GM12878 (cell line): ENCODE results near the gene MID2. TPM values are rescaled to one million over a fixed set of nuclear protein-coding genes. Genes with fewer than 3 reads are reported as not detected.
"Not testable (repeated sequence)": the region's sequence is repeated elsewhere in the genome, so short reads cannot be mapped to it uniquely, and the experiment has no call there.

Source experiments
- ATAC-seq: fragments of 200-7000 bp; cut with Tn5 transposase; 3 replicates; pipeline ENCODE4 v1.9.1; 2020; ENCODE audit warnings: mild to moderate bottlenecking, moderate library complexity
- BruUV-seq: library from RNA; stranded (reverse); fragments of 400-500 nt; replicated peaks from 2 replicates; lab custom pipeline; 2021; lab: Mats Ljungman, UMichigan
- CTCF ChIA-PET: fragments of 300-600 bp; sonication (Branson Sonifier 250); formaldehyde crosslinking; extraction: SDS; loops from one replicate; lab custom pipeline; 2021; ENCODE audit warnings: inconsistent platforms; lab: Yijun Ruan, JAX
- POLR2A ChIA-PET: fragments of 350-600 bp; formaldehyde crosslinking; extraction: SDS; loops from one replicate; lab custom pipeline; 2021; ENCODE audit warnings: inconsistent platforms; lab: Charles Lee
- RAD21 ChIA-PET: fragments of 300-600 bp; sonication (Branson Sonifier 250); formaldehyde crosslinking; loops from one replicate; lab custom pipeline; 2023; ENCODE audit warnings: antibody characterized with exemption; ENCODE audit not compliant: unreplicated experiment; lab: Charles Lee
- SMC1A ChIA-PET: fragments of 300-600 bp; sonication (Branson Sonifier 250); formaldehyde crosslinking; loops from one replicate; lab custom pipeline; 2023; ENCODE audit not compliant: unreplicated experiment, uncharacterized antibody; lab: Charles Lee
- DNase-seq: peaks from one replicate; pipeline ENCODE4 v3.0.0-alpha.2; 2011; ENCODE audit warnings: low read depth, low spot score
- FAIRE-seq: peaks from 3 replicates; lab custom pipeline; 2011; peaks lifted over from hg19 to GRCh38; lab: Jason Lieb, UNC
- H2AFZ ChIP-seq: 2 replicates; pipeline ENCODE4 v1.6.0; 2011; ENCODE audit warnings: low read depth, low read length, control low read depth; ENCODE audit not compliant: control insufficient read depth
- H3K27ac ChIP-seq: 2 replicates; pipeline ENCODE4 v1.5.1; 2011; ENCODE audit warnings: control low read depth; ENCODE audit not compliant: control insufficient read depth, insufficient read depth
- H3K27me3 ChIP-seq, 2 experiments: replicated peaks in 1 of 2; 2 replicates each; pipeline versions ENCODE4 v1.6.0 to v1.6.1; 2011; ENCODE audit warnings: low read length in 1 of 2; ENCODE audit not compliant: control insufficient read depth in 2 of 2, insufficient read depth in 2 of 2
- H3K36me3 ChIP-seq, 2 experiments: 2 replicates each; pipeline ENCODE4 v1.5.1; 2011; ENCODE audit warnings: low read length in 1 of 2; ENCODE audit not compliant: control insufficient read depth in 2 of 2, insufficient read depth in 2 of 2
- H3K4me1 ChIP-seq: 2 replicates; pipeline ENCODE4 v1.6.1; 2011; ENCODE audit warnings: mild to moderate bottlenecking, low read length, moderate library complexity, mixed read lengths; ENCODE audit not compliant: control insufficient read depth, insufficient read depth
- H3K4me2 ChIP-seq: 2 replicates; pipeline ENCODE4 v1.6.0; 2011; ENCODE audit warnings: control low read depth; ENCODE audit not compliant: control insufficient read depth, insufficient read depth
- H3K4me3 ChIP-seq: fragments of 200-600 bp; sonication (generic); 2 replicates; pipeline ENCODE4 v1.5.1; 2016
- H3K79me2 ChIP-seq: 2 replicates; pipeline ENCODE4 v1.6.0; 2011; ENCODE audit warnings: low read length; ENCODE audit not compliant: control insufficient read depth, insufficient read depth
- H3K9ac ChIP-seq: 2 replicates; pipeline ENCODE4 v1.8.0; 2011; ENCODE audit warnings: low read length, control low read depth, mixed read lengths; ENCODE audit not compliant: control insufficient read depth, insufficient read depth
- H3K9me3 ChIP-seq: replicated peaks from 3 replicates; pipeline ENCODE4 v1.5.1; 2011; ENCODE audit warnings: mild to moderate bottlenecking, low read length; ENCODE audit not compliant: control insufficient read depth, insufficient read depth
- H4K20me1 ChIP-seq: 2 replicates; pipeline ENCODE4 v1.6.0; 2011; ENCODE audit not compliant: control insufficient read depth, insufficient read depth
- ATF2 ChIP-seq: IDR thresholded peaks from 2 replicates; pipeline ENCODE4 v1.6.1; 2012; ENCODE audit warnings: low read length, inconsistent platforms
- JUND ChIP-seq: IDR thresholded peaks from 2 replicates; pipeline ENCODE4 v1.6.1; 2012; ENCODE audit warnings: low read depth, mild to moderate bottlenecking, low read length, improper control_type of control experiment, moderate library complexity
- NKRF ChIP-seq: fragments of 450-650 bp; conservative IDR thresholded peaks from 2 replicates; pipeline ENCODE4 v1.6.1; 2017; ENCODE audit warnings: mild to moderate bottlenecking, moderate library complexity
- RB1 ChIP-seq: fragments of 450-650 bp; formaldehyde crosslinking; IDR thresholded peaks from 2 replicates; pipeline ENCODE4 v1.6.1; 2017; ENCODE audit warnings: mild to moderate bottlenecking, borderline replicate concordance
- SPI1 ChIP-seq: IDR thresholded peaks from 2 replicates; pipeline ENCODE4 v1.6.1; 2011; ENCODE audit warnings: low read depth, mild to moderate bottlenecking, low read length, moderate library complexity, borderline replicate concordance; ENCODE audit not compliant: insufficient read depth
- WGBS: methylation state at CpG from one replicate; pipeline ENCODE4 v1.1.6; 2016; ENCODE audit warnings: low lambda C conversion rate; ENCODE audit not compliant: insufficient replicate concordance, insufficient coverage; ENCODE audit errors: missing lambda C conversion rate; 5-methylcytosine and 5-hydroxymethylcytosine counted together
- in situ Hi-C: fragments of 300-500 bp; cut with MboI; formaldehyde crosslinking; loops from 9 replicates; pipeline ENCODE4 v1.14.3; 2018; ENCODE audit warnings: mixed read lengths
- intact Hi-C: fragments of 100-400 bp; cut with micrococcal nuclease; formaldehyde crosslinking; loops from one replicate; pipeline ENCODE4 v1.14.2; 2022; ENCODE audit not compliant: unreplicated experiment
- polyA plus RNA-seq, 11 experiments: library from polyadenylated mRNA; depleted of rRNA in 4 of 11; unstranded in 6 of 11; stranded (reverse) in 5 of 11; fragments of >200 nt; fragmentation: Nextera tagmentation in 4 of 11; fragmentation: Illumina TruSeq in 1 of 11; extraction: Ambion mirVana in 4 of 11; extraction: Trizol in 1 of 11; gene quantifications; 1 replicate in 1 of 11; 2 replicates in 10 of 11; pipeline versions ENCODE4 v1.2.1 to v1.2.3, GENCODE V29; 2011 to 2016; ENCODE audit warnings: inconsistent platforms in 2 of 11, missing spikeins in 2 of 11, low read depth in 1 of 11
- total RNA-seq, 4 experiments: library from RNA; depleted of rRNA in 3 of 4; stranded (reverse); fragments of >200 nt in 3 of 4; fragmentation: Illumina TruSeq in 1 of 4; extraction: Trizol in 1 of 4; gene quantifications; 2 replicates each; pipeline versions ENCODE4 v1.2.1 to v1.2.3, GENCODE V29; 2013 to 2021
- TF ChIP-seq, protein P1 (sequence below): fragments of 450-650 bp; IDR thresholded peaks from 2 replicates; pipeline ENCODE4 v1.6.1; 2017; ENCODE audit warnings: low read depth, mild to moderate bottlenecking, moderate library complexity

MID2 gene
- total and polyA plus RNA-seq, 10 of the 15 experiments (the other 5 are each of a cell fraction or from before 2014, with no cell fraction given): 0.04 to 0.21 TPM; not detected in 8

DNA sequence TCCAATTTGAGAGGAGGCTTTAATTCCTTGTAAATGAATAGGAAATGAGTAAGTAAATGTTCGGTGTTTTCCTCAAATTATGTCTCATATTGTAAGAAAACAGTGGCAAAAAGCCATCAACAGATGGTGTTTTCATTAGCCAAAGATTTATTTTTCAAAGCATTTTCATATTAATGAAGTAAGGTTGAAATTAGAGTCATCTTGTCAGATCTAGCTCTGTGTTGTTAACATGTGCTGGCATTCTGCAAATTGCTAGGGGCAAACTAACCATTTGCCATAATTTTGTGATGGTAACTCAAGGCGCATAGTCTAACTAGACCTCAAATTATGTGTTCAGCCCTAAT is 24.7 kb downstream of the MID2 start (continued):
- TF ChIP-seq RB1: no peak
- no peak for TF ChIP-seq JUND

GRCh38 chrX:107851215-107851614 is 25.5 kb downstream of the MID2 start:
- BruUV-seq: no TSS peak
- Histone ChIP-seq H3K36me3 (no peaks in the 10 kb centered on the region), H3K4me1 (no peaks in the 10 kb centered on the region), H4K20me1 (no peaks in the 10 kb centered on the region), H3K79me2 (no peaks in the 10 kb centered on the region), H3K9me3 (no peaks in the 10 kb centered on the region), H2AFZ (no peak overlapping the region), H3K4me2 (no peak overlapping the region), H3K27ac (no peak overlapping the region), H3K4me3 (no peak overlapping the region), H3K27me3 (no peaks in the 10 kb centered on the region; a peak in 1 of 4 replicates), H3K9ac (no peak overlapping the region)
- ATAC-seq (no peak), FAIRE-seq (no peak), DNase-seq (no peak)
- intact Hi-C loops: no loop called here
- in situ Hi-C loops: no loop called here
- RAD21 ChIA-PET: no interaction called here
- CTCF ChIA-PET: no interaction called here
- SMC1A ChIA-PET: no interaction called here
- POLR2A ChIA-PET: no interaction called here
- 50% methylated on average over 2 of the region's 2 CpGs for WGBS
- TF ChIP-seq ATF2: no peak
- TF ChIP-seq, protein P1, sequence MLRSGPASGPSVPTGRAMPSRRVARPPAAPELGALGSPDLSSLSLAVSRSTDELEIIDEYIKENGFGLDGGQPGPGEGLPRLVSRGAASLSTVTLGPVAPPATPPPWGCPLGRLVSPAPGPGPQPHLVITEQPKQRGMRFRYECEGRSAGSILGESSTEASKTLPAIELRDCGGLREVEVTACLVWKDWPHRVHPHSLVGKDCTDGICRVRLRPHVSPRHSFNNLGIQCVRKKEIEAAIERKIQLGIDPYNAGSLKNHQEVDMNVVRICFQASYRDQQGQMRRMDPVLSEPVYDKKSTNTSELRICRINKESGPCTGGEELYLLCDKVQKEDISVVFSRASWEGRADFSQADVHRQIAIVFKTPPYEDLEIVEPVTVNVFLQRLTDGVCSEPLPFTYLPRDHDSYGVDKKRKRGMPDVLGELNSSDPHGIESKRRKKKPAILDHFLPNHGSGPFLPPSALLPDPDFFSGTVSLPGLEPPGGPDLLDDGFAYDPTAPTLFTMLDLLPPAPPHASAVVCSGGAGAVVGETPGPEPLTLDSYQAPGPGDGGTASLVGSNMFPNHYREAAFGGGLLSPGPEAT: no peak
- TF ChIP-seq NKRF: no peak
- no peak for TF ChIP-seq SPI1

- DNase-seq, H3K27me3 ChIP-seq, H3K79me2 ChIP-seq, H3K27ac ChIP-seq, H3K9me3 ChIP-seq, H3K9ac ChIP-seq, H3K36me3 ChIP-seq, RAD21 ChIA-PET, intact Hi-C loops, ATAC-seq, H2AFZ ChIP-seq, FAIRE-seq, in situ Hi-C loops, H3K4me3 ChIP-seq, H3K4me2 ChIP-seq, SMC1A ChIA-PET, H4K20me1 ChIP-seq, H3K4me1 ChIP-seq, POLR2A ChIA-PET, BruUV-seq, CTCF ChIA-PET: not testable (repeated sequence)
- WGBS: 44% methylated on average over 7 of the region's 7 CpGs
These were observed 26.0 kb downstream of the MID2 start for GRCh38 chrX:107851665-107852064.
